Nephron progenitor cell (in vitro differentiated cells): ENCODE results near the gene RFPL4A.
"Not testable (repeated sequence)": the region's sequence is repeated elsewhere in the genome, so short reads cannot be mapped to it uniquely, and the experiment has no call there.

ENCODE experiments used
- DNase-seq: peaks from one replicate; pipeline ENCODE4 v3.0.0; 2021
- H3K27ac Mint-ChIP-seq: 2 replicates; pipeline ENCODE4 v1.8.0; 2021; ENCODE audit warnings: mild to moderate bottlenecking, moderate library complexity, mixed read lengths
- H3K27me3 Mint-ChIP-seq: 2 replicates; pipeline ENCODE4 v1.8.0; 2021; ENCODE audit warnings: mild to moderate bottlenecking, low read depth, mixed read lengths; ENCODE audit not compliant: poor library complexity
- H3K36me3 Mint-ChIP-seq: 2 replicates; pipeline ENCODE4 v1.8.0; 2021; ENCODE audit warnings: low read depth, mixed read lengths
- H3K4me1 Mint-ChIP-seq: 2 replicates; pipeline ENCODE4 v1.8.0; 2021; ENCODE audit warnings: mixed read lengths
- H3K4me3 Mint-ChIP-seq: 2 replicates; pipeline ENCODE4 v1.8.0; 2021; ENCODE audit warnings: mild to moderate bottlenecking, moderate library complexity, mixed read lengths
- H3K9me3 Mint-ChIP-seq: 2 replicates; pipeline ENCODE4 v1.8.0; 2021; ENCODE audit warnings: mild to moderate bottlenecking, moderate library complexity, mixed read lengths
- CTCF ChIP-seq: fragments of 200-600 bp; sonication (generic); IDR thresholded peaks from 2 replicates; pipeline ENCODE4 v1.5.0; 2021; ENCODE audit warnings: antibody characterized with exemption

The RFPL4A gene

GRCh38 chr19:55720214-55720746 lies 38.6 kb upstream of the RFPL4A start:
- DNase-seq = no peak
- Mint-ChIP-seq H3K4me3 (no peak overlapping the region), H3K27ac (no peak overlapping the region), H3K9me3 (peaks cover 89% of the 10 kb centered on the region), H3K36me3 (no peaks in the 10 kb centered on the region), H3K4me1 (no peaks in the 10 kb centered on the region), H3K27me3 (peaks cover 3% of the 10 kb centered on the region)
- TF ChIP-seq CTCF = no peak

GRCh38 chr19:55720801-55721200 lies 38.1 kb upstream of the RFPL4A start:
- Mint-ChIP-seq H3K27ac (no peak overlapping the region), H3K36me3 (no peaks in the 10 kb centered on the region), H3K4me3 (no peak overlapping the region), H3K4me1 (no peaks in the 10 kb centered on the region), H3K9me3 (peaks cover 86% of the 10 kb centered on the region), H3K27me3 (peaks cover 3% of the 10 kb centered on the region)
- DNase-seq = no peak
- no peak for TF ChIP-seq CTCF

- no peak overlapping the region for H3K4me3 Mint-ChIP-seq
- no peaks in the 10 kb centered on the region for H3K4me1 Mint-ChIP-seq
- no peaks in the 10 kb centered on the region for H3K36me3 Mint-ChIP-seq
- no peak for DNase-seq
- H3K9me3 Mint-ChIP-seq = peaks cover 81% of the 10 kb centered on the region
- H3K27ac Mint-ChIP-seq = no peak overlapping the region
- TF ChIP-seq CTCF = no peak
- H3K27me3 Mint-ChIP-seq = peaks cover 3% of the 10 kb centered on the region
Measured at GRCh38 chr19:55723491-55723890, 35.4 kb upstream of the RFPL4A start.

DNA sequence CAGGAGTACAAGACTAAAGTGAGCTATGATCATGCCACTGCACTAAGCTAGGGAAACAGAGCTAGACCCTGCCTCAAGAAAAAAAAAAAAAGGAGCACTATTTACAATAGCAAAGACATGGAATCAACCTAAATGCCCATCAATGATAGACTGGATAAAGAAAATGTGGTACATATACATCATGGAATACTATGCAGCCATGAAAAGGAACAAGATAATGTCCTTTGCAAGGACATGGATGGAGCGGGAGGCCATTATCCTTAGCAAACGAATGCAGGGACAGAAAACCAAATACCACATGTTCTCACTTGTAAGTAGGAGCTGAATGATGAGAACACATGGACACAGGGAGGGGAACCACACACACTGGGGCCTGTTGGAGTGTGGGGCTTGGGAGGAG lies 28.5 kb upstream of the RFPL4A start:
- H3K27ac Mint-ChIP-seq, DNase-seq, H3K36me3 Mint-ChIP-seq, H3K4me3 Mint-ChIP-seq, H3K27me3 Mint-ChIP-seq, H3K4me1 Mint-ChIP-seq: not testable (repeated sequence)
- H3K9me3 Mint-ChIP-seq = peaks cover 79% of the 10 kb centered on the region

GRCh38 chr19:55738302-55738701 lies 20.6 kb upstream of the RFPL4A start, which contains the start of gene NLRP9:
Gene NLRP9 (minus strand): TSS chr19:55738402. CDS start chr19:55738374, 28 bp downstream.
- no peaks in the 10 kb centered on the region for H3K36me3 Mint-ChIP-seq
- no peak within 1 kb of the TSS for H3K4me3 Mint-ChIP-seq
- H3K27ac Mint-ChIP-seq = no peak within 1 kb of the TSS
- no peak for TF ChIP-seq CTCF
- H3K27me3 Mint-ChIP-seq = no peaks in the 10 kb centered on the region
- no peak for DNase-seq
- no peaks in the 10 kb centered on the region for H3K4me1 Mint-ChIP-seq
- peaks cover 71% of the 10 kb centered on the region for H3K9me3 Mint-ChIP-seq

DNA sequence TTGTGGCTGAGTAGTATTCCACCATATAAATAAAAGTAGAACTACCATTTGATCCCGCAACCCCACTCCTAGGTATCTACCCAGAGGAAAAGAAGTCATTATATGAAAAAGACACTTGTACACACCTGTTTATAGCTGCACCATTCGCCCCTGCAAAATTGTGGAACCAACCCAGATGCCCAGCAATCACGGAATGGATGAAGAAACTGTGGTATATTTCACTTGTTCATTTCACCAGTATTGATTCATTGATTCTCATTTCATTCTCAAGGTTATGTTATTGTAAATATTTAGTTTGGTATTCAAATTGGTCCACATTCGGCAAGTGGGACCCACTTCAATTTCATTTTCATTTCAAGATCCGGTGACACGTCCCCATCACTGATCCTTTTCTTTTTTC lies 8.2 kb upstream of the RFPL4A start:
- DNase-seq = no peak
- Mint-ChIP-seq H3K9me3 (peaks cover 71% of the 10 kb centered on the region), H3K36me3 (no peaks in the 10 kb centered on the region), H3K4me3 (no peak overlapping the region), H3K4me1 (no peaks in the 10 kb centered on the region), H3K27me3 (no peaks in the 10 kb centered on the region), H3K27ac (no peak overlapping the region)
- no peak for TF ChIP-seq CTCF
